Measurements from ENCODE around the gene IRX3. TPM values are rescaled to one million over a fixed set of nuclear protein-coding genes. Genes with fewer than 3 reads are reported as not detected.

The IRX3 gene
- total RNA-seq, 1 donor from 2014 or later: 1.4 TPM

GRCh38 chr16:54290833-54291655 is 4.5 kb upstream of the IRX3 start:
- no peak for DNase-seq (ENCODE audit: low spot score)

- DNase-seq (ENCODE audit: low spot score): no peak
These were observed 3.6 kb upstream of the IRX3 start for GRCh38 chr16:54289945-54290832.

- no peak for DNase-seq (ENCODE audit: low spot score)
These were observed 2.8 kb upstream of the IRX3 start for GRCh38 chr16:54289242-54289944.

- no peak for DNase-seq (ENCODE audit: low spot score)
These were observed 2.3 kb upstream of the IRX3 start for GRCh38 chr16:54288835-54289241.

GRCh38 chr16:54288030-54288834 is 1.6 kb upstream of the IRX3 start:
- no peak for DNase-seq (ENCODE audit: low spot score)

GRCh38 chr16:54287131-54288029 is 793 bp upstream of the IRX3 start:
- DNase-seq (ENCODE audit: low spot score): no peak

GRCh38 chr16:54286090-54286365 is 559 bp downstream of the IRX3 start:
- peak; percentile 62 for DNase-seq (ENCODE audit: low spot score)

GRCh38 chr16:54285414-54286089 is 1.0 kb downstream of the IRX3 start:
- peak; percentile 86 for DNase-seq (ENCODE audit: low spot score)

- DNase-seq (ENCODE audit: low spot score): peak; percentile 87
These were observed 1.6 kb downstream of the IRX3 start for GRCh38 chr16:54284931-54285413.

GRCh38 chr16:54284319-54284930 is 2.2 kb downstream of the IRX3 start:
- DNase-seq (ENCODE audit: low spot score): peak; percentile 79

GRCh38 chr16:54283725-54284318 is 2.8 kb downstream of the IRX3 start:
- DNase-seq (ENCODE audit: low spot score): peak; percentile 78

GRCh38 chr16:54282928-54283724 is 3.5 kb downstream of the IRX3 start:
- DNase-seq (ENCODE audit: low spot score): peak; percentile 67

- DNase-seq (ENCODE audit: low spot score): peak; percentile 89
These were observed 4.2 kb downstream of the IRX3 start for GRCh38 chr16:54282202-54282927.

GRCh38 chr16:54281535-54282201 is 4.9 kb downstream of the IRX3 start:
- DNase-seq (ENCODE audit: low spot score): peak; percentile 78

- DNase-seq (ENCODE audit: low spot score): peak; percentile 37
These were observed 5.8 kb downstream of the IRX3 start for GRCh38 chr16:54280751-54281150.

Data from mesenteric fat pad (tissue), 1 donor.